Upper lobe of left lung (tissue), 4 donors: ENCODE data around the gene VAV2.
"Not testable (repeated sequence)": the region's sequence is repeated elsewhere in the genome, so short reads cannot be mapped to it uniquely, and the experiment has no call there.

Experiments
- POLR2AphosphoS5 ChIP-seq, 2 donors: sonication (generic); formaldehyde crosslinking; IDR thresholded peaks; one replicate each; pipeline ENCODE4 v1.5.1; 2017; ENCODE audit warnings: antibody characterized with exemption in 2 of 2
- TF ChIP-seq, protein P1 (sequence below), 6 experiments: fragments of 450-650 bp in 4 of 6; fragments of 200-600 bp in 2 of 6; sonication (generic) in 2 of 6; IDR thresholded peaks; one replicate each; pipeline ENCODE4 v1.5.1; 2016 to 2019; ENCODE audit warnings: antibody characterized with exemption in 6 of 6

DNA sequence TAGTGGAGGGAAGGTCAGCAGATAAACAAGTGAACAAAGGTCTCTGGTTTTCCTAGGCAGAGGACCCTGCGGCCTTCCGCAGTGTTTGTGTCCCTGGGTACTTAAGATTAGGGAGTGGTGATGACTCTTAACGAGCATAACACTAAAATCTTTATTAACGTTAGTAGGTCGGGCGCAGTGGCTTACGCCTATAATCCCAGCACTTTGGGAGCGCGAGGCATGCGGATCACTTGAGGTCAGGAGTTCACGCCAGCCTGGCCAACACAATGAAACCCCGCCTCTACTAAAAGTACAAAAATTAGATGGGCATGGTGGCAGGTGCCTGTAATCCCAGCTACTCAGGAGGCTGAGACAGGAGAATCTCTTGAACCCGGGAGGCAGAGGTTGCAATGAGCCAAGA is 96.1 kb downstream of the VAV2 start:
- TF ChIP-seq, protein P1, sequence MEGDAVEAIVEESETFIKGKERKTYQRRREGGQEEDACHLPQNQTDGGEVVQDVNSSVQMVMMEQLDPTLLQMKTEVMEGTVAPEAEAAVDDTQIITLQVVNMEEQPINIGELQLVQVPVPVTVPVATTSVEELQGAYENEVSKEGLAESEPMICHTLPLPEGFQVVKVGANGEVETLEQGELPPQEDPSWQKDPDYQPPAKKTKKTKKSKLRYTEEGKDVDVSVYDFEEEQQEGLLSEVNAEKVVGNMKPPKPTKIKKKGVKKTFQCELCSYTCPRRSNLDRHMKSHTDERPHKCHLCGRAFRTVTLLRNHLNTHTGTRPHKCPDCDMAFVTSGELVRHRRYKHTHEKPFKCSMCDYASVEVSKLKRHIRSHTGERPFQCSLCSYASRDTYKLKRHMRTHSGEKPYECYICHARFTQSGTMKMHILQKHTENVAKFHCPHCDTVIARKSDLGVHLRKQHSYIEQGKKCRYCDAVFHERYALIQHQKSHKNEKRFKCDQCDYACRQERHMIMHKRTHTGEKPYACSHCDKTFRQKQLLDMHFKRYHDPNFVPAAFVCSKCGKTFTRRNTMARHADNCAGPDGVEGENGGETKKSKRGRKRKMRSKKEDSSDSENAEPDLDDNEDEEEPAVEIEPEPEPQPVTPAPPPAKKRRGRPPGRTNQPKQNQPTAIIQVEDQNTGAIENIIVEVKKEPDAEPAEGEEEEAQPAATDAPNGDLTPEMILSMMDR (IDR thresholded peaks at IDR 0.05), result not testable (repeated sequence)
- not testable (repeated sequence) for TF ChIP-seq POLR2AphosphoS5 (IDR thresholded peaks at IDR 0.05)
